H9 (cell line): Measurements from ENCODE around the gene DGCR8. TPM values are rescaled to one million over a fixed set of nuclear protein-coding genes. Genes with fewer than 3 reads are reported as not detected.

ENCODE experiments used
- DNase-seq: peaks from one replicate; pipeline ENCODE4 v3.0.0-alpha.2; 2017
- H2AFZ ChIP-seq: one replicate; pipeline ENCODE4 v1.6.1; 2013; ENCODE audit warnings: mild to moderate bottlenecking, low read length, control low read depth, moderate library complexity
- H2AK5ac ChIP-seq: 2 replicates; pipeline ENCODE4 v1.6.1; 2013; ENCODE audit warnings: low read length, control low read depth, mixed read lengths; ENCODE audit not compliant: insufficient read length
- H2BK120ac ChIP-seq: one replicate; pipeline ENCODE4 v1.6.1; 2013; ENCODE audit warnings: low read depth, mild to moderate bottlenecking, low read length, control low read depth, inconsistent platforms; ENCODE audit not compliant: poor library complexity, severe bottlenecking
- H2BK12ac ChIP-seq: 2 replicates; pipeline ENCODE4 v1.6.1; 2013; ENCODE audit warnings: low read length, control low read depth, mixed read lengths, low read depth; ENCODE audit not compliant: insufficient read length
- H2BK15ac ChIP-seq: 2 replicates; pipeline ENCODE4 v1.6.1; 2013; ENCODE audit warnings: low read depth, low read length, control low read depth
- H2BK20ac ChIP-seq: one replicate; pipeline ENCODE4 v1.6.1; 2013; ENCODE audit warnings: low read depth, mild to moderate bottlenecking, low read length, control low read depth, inconsistent platforms; ENCODE audit not compliant: poor library complexity, severe bottlenecking
- H2BK5ac ChIP-seq: 2 replicates; pipeline ENCODE4 v1.6.1; 2013; ENCODE audit warnings: low read length, control low read depth, mixed read lengths; ENCODE audit not compliant: insufficient read length
- H3K14ac ChIP-seq: 2 replicates; pipeline ENCODE4 v1.6.1; 2013; ENCODE audit warnings: low read length, control low read depth; ENCODE audit not compliant: insufficient read depth
- H3K18ac ChIP-seq: 2 replicates; pipeline ENCODE4 v1.6.1; 2013; ENCODE audit warnings: low read depth, mild to moderate bottlenecking, mixed read lengths, low read length, control low read depth; ENCODE audit not compliant: insufficient read length
- H3K23ac ChIP-seq: 2 replicates; pipeline ENCODE4 v1.6.1; 2013; ENCODE audit warnings: low read length, control low read depth, mixed read lengths, low read depth; ENCODE audit not compliant: insufficient read length
- H3K23me2 ChIP-seq: 2 replicates; pipeline ENCODE4 v1.6.1; 2013; ENCODE audit warnings: low read depth, mild to moderate bottlenecking, mixed read lengths, low read length, control low read depth; ENCODE audit not compliant: insufficient read length, poor library complexity, severe bottlenecking
- H3K27ac ChIP-seq: 2 replicates; pipeline ENCODE4 v1.5.1; 2013; ENCODE audit warnings: low read length, control low read depth, mixed read lengths, low read depth; ENCODE audit not compliant: insufficient read length
- H3K27me3 ChIP-seq: 2 replicates; pipeline ENCODE4 v1.6.1; 2013; ENCODE audit warnings: low read length, control low read depth, inconsistent platforms; ENCODE audit not compliant: insufficient read depth
- H3K4ac ChIP-seq: 2 replicates; pipeline ENCODE4 v1.6.1; 2013; ENCODE audit warnings: low read depth, mild to moderate bottlenecking, control low read depth, inconsistent platforms, low read length, moderate library complexity
- H3K4me1 ChIP-seq: 2 replicates; pipeline ENCODE4 v1.6.1; 2013; ENCODE audit warnings: low read length, control low read depth, inconsistent platforms; ENCODE audit not compliant: insufficient read depth
- H3K4me2 ChIP-seq: 2 replicates; pipeline ENCODE4 v1.6.1; 2013; ENCODE audit warnings: low read length, control low read depth, mixed read lengths; ENCODE audit not compliant: insufficient read length, insufficient read depth
- H3K56ac ChIP-seq: 2 replicates; pipeline ENCODE4 v1.6.1; 2013; ENCODE audit warnings: low read depth, mild to moderate bottlenecking, mixed read lengths, low read length, control low read depth; ENCODE audit not compliant: insufficient read length
- H3K79me1 ChIP-seq: 2 replicates; pipeline ENCODE4 v1.6.1; 2013; ENCODE audit warnings: low read depth, mild to moderate bottlenecking, moderate library complexity, low read length, control low read depth, inconsistent platforms; ENCODE audit not compliant: insufficient read depth, poor library complexity, severe bottlenecking
- H3K79me2 ChIP-seq: 2 replicates; pipeline ENCODE4 v1.6.1; 2013; ENCODE audit warnings: low read length, control low read depth, inconsistent platforms; ENCODE audit not compliant: insufficient read depth
- H3K9ac ChIP-seq: 2 replicates; pipeline ENCODE4 v1.6.1; 2013; ENCODE audit warnings: low read length, control low read depth, mixed read lengths; ENCODE audit not compliant: insufficient read length; ENCODE audit errors: extremely low read depth
- H3K9me3 ChIP-seq: one replicate; pipeline ENCODE4 v1.6.1; 2013; ENCODE audit warnings: low read depth, low read length, inconsistent platforms; ENCODE audit not compliant: control insufficient read depth
- H3T11ph ChIP-seq: one replicate; pipeline ENCODE4 v1.6.1; 2013; ENCODE audit warnings: mild to moderate bottlenecking, low read length, control low read depth, inconsistent platforms
- H4K20me1 ChIP-seq: one replicate; pipeline ENCODE4 v1.6.1; 2013; ENCODE audit not compliant: control insufficient read depth, insufficient read length, insufficient read depth
- H4K5ac ChIP-seq: 2 replicates; pipeline ENCODE4 v1.6.1; 2013; ENCODE audit warnings: low read depth, mild to moderate bottlenecking, mixed read lengths, low read length, control low read depth; ENCODE audit not compliant: insufficient read length
- H4K8ac ChIP-seq: replicated peaks from 2 replicates; pipeline ENCODE4 v1.6.1; 2013; ENCODE audit warnings: low read length, control low read depth, mixed read lengths, low read depth; ENCODE audit not compliant: insufficient read length
- H4K91ac ChIP-seq: 2 replicates; pipeline ENCODE4 v1.6.1; 2013; ENCODE audit warnings: low read depth, mild to moderate bottlenecking, moderate library complexity, mixed read lengths, low read length, control low read depth; ENCODE audit not compliant: insufficient read length
- H3K27ac Mint-ChIP-seq, 3 experiments: 2 replicates in 2 of 3; 3 replicates in 1 of 3; pipeline ENCODE4 v1.8.0; 2020 to 2021; ENCODE audit warnings: mixed read lengths in 3 of 3, mild to moderate bottlenecking in 1 of 3, moderate library complexity in 1 of 3
- H3K27me3 Mint-ChIP-seq: 2 replicates; pipeline ENCODE4 v1.8.0; 2021; ENCODE audit warnings: low read depth, mild to moderate bottlenecking, moderate library complexity, mixed read lengths
- H3K36me3 Mint-ChIP-seq, 3 experiments: 2 replicates in 2 of 3; 3 replicates in 1 of 3; pipeline ENCODE4 v1.8.0; 2020 to 2021; ENCODE audit warnings: low read depth in 3 of 3, mixed read lengths in 3 of 3; ENCODE audit not compliant: insufficient read depth in 1 of 3
- H3K4me1 Mint-ChIP-seq, 2 experiments: 2 replicates each; pipeline ENCODE4 v1.8.0; 2020; ENCODE audit warnings: mixed read lengths in 2 of 2
- H3K4me3 Mint-ChIP-seq, 2 experiments: 2 replicates in 1 of 2; 3 replicates in 1 of 2; pipeline ENCODE4 v1.8.0; 2020 to 2021; ENCODE audit warnings: mild to moderate bottlenecking in 2 of 2, mixed read lengths in 2 of 2, moderate library complexity in 1 of 2
- H3K9me3 Mint-ChIP-seq, 2 experiments: 2 replicates in 1 of 2; 3 replicates in 1 of 2; pipeline ENCODE4 v1.8.0; 2020; ENCODE audit warnings: mild to moderate bottlenecking in 2 of 2, mixed read lengths in 2 of 2, moderate library complexity in 1 of 2
- WGBS: extraction: QIAGEN DNeasy Blood & Tissue Kit; methylation state at CpG from one replicate; pipeline ENCODE4 v1.1.7; 2013; ENCODE audit warnings: missing lambda C conversion rate, low lambda C conversion rate, mixed read lengths; ENCODE audit not compliant: insufficient read length; ENCODE audit errors: extremely low coverage; 5-methylcytosine and 5-hydroxymethylcytosine counted together
- total RNA-seq: library from RNA; stranded (reverse); gene quantifications from 2 replicates; pipeline ENCODE4 v1.2.1, GENCODE V29; 2021
- TF ChIP-seq, protein P1 (sequence below): fragments of 200-600 bp; sonication (generic); conservative IDR thresholded peaks from 3 replicates; pipeline ENCODE4 v1.8.0; 2021; ENCODE audit warnings: antibody characterized with exemption, mild to moderate bottlenecking

Gene DGCR8
- total RNA-seq, 1 experiment from 2014 or later, result 74.5 TPM

DNA sequence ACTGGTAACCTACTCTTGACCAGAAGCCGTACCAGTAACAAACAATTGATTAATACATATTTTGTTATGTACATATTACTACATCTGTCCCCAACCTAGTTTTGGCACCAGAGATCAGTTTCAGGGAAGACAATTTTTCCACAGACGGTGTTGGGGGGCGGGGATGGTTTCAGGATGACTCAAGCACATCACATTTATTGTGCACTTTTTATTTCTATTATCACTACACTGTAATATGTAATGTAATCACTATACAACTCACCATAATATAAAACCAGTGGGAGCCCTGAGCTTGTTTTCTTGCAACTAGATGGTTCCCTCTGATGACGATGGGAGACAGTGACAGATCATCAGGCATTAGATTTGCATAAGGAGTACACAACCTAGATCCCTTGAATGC is 15.5 kb downstream of the DGCR8 start:
- Histone ChIP-seq H2BK5ac (no peak overlapping the region), H3K14ac (no peak overlapping the region), H3K27me3 (no peaks in the 10 kb centered on the region), H2BK15ac (no peak overlapping the region), H3K23me2 (no peaks in the 10 kb centered on the region), H3K4me2 (no peak overlapping the region), H4K91ac (no peak overlapping the region), H3K4ac (no peak overlapping the region), H2AFZ (no peak overlapping the region), H3K18ac (no peak overlapping the region), H4K5ac (no peak overlapping the region), H3K23ac (no peak overlapping the region), H2BK20ac (no peak overlapping the region), H4K8ac (no peak overlapping the region), H2BK12ac (no peak overlapping the region), H3K9me3 (no peaks in the 10 kb centered on the region), H3K79me2 (no peaks in the 10 kb centered on the region), H3K4me1 (peaks cover 2% of the 10 kb centered on the region; the same call in 1 of the 2 replicates), H3K9ac (no peak overlapping the region), H3K56ac (no peak overlapping the region), H3K79me1 (peaks cover 2% of the 10 kb centered on the region), H3K27ac (no peak overlapping the region), H2BK120ac (no peak overlapping the region), H4K20me1 (no peaks in the 10 kb centered on the region), H2AK5ac (no peak overlapping the region), H3T11ph (no peak overlapping the region)
- Mint-ChIP-seq H3K4me1 (peaks cover 12 to 15% of the 10 kb centered on the region in 2 experiments), H3K27ac (no peak overlapping the region), H3K36me3 (peaks cover 81 to 100% (median 98%) of the 10 kb centered on the region in 3 experiments), H3K27me3 (no peaks in the 10 kb centered on the region; the same call in 1 of the 2 replicates), H3K9me3 (no peaks in the 10 kb centered on the region), H3K4me3 (no peak overlapping the region)
- WGBS, result no CpG with 5 or more reads among the region's 4 CpGs
- TF ChIP-seq, protein P1, sequence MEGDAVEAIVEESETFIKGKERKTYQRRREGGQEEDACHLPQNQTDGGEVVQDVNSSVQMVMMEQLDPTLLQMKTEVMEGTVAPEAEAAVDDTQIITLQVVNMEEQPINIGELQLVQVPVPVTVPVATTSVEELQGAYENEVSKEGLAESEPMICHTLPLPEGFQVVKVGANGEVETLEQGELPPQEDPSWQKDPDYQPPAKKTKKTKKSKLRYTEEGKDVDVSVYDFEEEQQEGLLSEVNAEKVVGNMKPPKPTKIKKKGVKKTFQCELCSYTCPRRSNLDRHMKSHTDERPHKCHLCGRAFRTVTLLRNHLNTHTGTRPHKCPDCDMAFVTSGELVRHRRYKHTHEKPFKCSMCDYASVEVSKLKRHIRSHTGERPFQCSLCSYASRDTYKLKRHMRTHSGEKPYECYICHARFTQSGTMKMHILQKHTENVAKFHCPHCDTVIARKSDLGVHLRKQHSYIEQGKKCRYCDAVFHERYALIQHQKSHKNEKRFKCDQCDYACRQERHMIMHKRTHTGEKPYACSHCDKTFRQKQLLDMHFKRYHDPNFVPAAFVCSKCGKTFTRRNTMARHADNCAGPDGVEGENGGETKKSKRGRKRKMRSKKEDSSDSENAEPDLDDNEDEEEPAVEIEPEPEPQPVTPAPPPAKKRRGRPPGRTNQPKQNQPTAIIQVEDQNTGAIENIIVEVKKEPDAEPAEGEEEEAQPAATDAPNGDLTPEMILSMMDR, result no peak
- DNase-seq, result no peak
